NCI-H128 (cell line): Measurements from ENCODE around the gene RAB40C.

ENCODE experiments used
- DNase-seq: peaks from one replicate; lab custom pipeline; 2025; ENCODE audit not compliant: unreplicated experiment; lab: John Stamatoyannopoulos, UW

The RAB40C gene

DNA sequence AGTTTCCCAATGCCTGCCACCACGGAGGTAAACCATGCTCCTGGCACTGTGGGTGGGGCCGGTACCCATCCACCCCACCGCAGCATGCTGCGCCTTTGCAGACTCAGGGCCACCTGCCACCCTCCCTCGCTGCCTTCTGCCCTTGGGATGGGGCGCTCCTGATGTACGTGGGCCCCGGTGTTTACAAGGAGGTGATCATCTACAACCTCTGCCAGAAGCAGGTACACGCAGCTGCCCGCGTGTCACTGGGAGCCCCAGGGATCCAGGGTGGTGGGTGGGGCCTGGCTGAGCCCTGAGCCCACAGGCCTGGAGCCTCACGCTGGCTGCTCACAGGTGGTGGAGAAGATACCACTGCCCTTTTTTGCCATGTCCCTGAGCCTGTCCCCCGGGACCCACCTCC, 76.7 kb downstream of the RAB40C start:
- DNase-seq = no peak

DNA sequence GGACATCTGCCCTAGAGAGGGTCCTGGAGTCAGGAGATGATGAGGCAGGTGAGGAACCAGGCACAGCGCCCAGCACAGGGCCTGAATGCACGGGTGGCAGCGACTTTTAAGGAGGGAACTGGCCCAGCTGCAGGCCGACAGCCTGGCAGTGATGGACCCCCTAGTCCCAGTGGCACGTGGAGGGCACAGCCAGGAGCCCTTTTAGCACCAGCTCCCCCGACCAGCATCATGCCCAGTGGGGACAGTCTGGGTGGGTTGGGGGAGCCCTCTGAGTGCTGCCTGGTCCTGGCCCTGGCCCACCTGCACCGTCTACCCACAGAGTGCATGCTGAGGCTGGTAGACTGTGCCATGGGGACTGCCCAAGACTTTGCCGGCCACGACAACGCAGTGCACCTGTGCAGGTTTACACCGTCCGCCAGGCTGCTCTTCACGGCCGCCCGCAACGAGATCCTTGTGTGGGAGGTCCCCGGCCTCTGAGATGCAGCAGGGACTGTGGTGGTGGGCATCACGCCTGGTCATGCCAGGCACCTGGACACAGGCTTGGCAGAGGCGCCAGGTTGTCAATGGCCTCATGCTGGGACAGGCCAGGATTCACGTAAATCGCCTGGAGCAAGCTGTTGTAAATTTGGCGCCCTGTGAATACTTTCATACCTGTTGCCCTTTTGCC, 77.4 kb downstream of the RAB40C start:
- no peak for DNase-seq

DNA sequence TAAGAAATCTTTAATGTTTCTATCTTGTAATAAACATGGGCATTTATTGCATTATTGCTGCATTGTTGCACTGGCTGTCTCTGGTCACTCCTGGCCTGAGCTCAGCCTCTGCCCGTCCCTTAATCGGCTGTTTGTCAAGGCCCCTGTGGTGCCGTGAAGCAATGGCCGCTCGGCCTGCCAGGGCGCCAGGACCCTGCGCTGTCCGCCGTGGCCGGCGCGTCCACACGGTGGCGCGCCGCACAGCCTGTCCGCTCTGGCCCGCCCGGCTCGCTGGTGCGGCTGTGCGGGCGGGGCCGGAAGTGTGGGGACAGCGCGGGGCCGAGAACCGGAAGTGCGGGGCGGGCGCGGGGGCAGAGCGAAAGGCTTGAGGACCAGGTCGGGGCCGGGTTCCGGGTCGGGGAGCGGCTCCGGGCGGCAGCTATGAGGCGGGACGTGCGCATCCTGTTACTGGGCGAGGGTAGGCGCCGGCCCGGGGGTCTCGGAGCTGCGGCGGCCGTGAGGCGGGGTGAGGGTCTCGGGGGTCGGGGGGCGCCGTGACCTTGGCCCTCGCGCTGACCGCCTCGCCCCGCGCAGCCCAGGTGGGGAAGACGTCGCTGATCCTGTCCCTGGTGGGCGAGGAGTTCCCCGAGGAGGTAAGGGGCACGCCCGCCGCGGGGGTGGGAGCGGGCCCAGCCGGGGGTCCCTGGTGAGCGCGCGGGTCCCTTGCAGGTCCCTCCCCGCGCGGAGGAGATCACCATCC, 78.1 kb downstream of the RAB40C start, which contains the start of gene RHOT2:
RHOT2 (plus strand) TSS at position 353 of the 739 bp plus-strand sequence; CDS start at position 421, 68 bp downstream.
- DNase-seq = peak; percentile 75

DNA sequence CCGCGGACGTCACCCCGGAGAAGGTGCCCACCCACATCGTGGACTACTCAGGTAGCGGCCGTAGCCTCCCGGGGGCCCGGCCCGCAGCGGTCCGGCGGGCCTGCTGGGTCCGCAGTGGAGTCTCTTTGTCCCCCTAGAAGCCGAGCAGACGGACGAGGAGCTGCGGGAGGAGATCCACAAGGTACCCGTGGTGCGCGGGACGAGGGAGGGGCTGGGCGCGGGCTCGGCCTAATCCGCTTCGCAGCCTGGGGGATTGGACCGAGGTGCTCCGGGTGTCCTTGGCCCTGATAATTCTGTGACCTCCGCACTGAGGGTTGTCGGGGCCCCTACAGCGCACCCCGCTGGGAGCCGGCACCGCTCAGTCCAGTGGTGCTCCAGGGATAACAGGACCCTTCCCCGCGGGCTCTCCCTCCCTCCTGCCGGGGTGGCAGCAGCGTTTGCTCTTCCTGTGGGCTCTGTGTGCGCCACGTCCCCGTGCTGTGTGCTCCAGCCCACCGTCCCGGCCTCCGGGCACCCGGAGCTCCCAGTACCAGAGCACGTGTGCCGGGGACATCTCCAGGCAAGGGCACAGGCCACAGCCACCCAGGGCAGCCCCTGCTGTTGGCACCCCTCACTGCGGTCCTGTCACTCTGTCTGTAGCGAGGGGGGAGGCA, 78.8 kb downstream of the RAB40C start:
- no peak for DNase-seq

- DNase-seq = no peak
Observed at GRCh38 chr16:669666-670065, 79.8 kb downstream of the RAB40C start.

GRCh38 chr16:670485-671352, 80.9 kb downstream of the RAB40C start:
- DNase-seq = no peak

GRCh38 chr16:671353-672131, 81.7 kb downstream of the RAB40C start:
- no peak for DNase-seq

DNA sequence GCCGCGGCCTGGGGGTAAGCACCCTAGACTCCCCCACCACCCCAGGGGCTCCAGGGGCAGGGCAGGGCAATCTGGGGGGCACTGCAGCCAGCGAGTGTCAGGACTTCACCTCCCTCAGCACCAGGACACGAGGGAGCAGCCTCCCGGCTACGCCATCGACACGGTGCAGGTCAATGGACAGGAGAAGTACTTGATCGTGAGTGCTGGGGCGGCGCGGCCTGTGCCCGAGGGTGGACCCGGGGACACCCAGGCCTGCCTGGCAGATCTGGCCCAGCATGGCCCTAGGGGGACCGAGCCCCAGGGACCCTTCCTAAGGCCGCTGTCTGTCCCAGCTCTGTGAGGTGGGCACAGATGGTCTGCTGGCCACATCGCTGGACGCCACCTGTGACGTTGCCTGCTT, 82.5 kb downstream of the RAB40C start:
- no peak for DNase-seq

GRCh38 chr16:672851-673250, 83.0 kb downstream of the RAB40C start:
- no peak for DNase-seq

DNA sequence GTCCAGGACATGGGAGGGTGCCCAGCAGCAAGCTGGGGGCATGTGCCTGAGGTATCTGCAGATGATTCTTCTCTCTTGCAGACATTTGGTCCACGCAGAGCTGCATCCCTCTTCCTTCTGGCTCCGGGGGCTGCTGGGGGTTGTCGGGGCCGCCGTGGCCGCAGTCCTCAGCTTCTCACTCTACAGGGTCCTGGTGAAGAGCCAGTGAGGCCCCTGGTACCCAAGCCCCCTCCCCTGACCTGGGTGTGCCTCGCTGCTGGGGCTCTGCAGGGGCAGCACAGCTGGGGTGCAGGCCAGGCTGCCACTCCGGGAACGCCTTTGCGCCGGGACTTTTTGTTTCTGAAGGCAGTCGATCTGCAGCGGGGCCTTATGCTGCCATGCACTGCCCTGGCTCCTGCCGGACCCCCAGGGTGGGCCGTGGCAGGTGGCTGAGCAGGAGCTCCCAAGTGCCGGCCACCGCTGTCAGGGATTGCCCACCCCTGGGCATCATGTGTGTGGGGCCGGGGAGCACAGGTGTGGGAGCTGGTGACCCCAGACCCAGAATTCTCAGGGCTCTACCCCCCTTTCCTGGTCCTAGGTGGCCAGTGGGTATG, 83.6 kb downstream of the RAB40C start:
- DNase-seq = no peak

DNA sequence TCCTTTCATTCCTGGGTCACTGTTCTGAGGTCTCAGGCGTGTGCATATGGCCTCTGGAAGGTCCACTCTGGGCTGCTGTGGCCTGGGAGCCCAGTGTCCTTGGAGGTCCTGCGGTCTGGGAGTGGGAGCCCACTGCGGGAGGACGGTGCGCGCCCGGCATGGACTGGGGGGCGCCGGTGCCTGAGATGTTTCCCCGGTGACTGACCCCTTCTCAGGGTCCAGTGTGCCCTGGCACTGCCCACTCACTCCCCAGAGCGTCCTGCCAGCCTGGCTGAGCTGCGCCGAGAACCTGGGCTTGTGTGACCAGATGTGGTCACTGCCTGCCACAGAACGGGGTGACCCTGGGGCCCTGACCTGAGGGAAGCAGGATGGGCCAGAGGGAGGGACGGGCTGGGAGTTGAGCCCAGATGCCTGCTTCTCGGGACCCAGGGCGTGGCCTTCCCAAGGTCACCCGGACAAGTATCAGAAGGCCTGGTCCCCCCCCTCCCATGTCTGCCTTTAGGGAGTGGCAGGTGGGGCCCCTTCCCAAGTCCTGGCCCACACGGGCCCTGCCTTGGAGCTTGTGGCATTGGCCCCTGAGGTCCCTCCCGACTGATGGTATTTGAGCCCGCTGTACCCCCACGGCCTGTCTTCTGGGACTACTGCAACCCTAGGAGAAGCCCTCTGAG, 84.5 kb downstream of the RAB40C start:
- no peak for DNase-seq

DNA sequence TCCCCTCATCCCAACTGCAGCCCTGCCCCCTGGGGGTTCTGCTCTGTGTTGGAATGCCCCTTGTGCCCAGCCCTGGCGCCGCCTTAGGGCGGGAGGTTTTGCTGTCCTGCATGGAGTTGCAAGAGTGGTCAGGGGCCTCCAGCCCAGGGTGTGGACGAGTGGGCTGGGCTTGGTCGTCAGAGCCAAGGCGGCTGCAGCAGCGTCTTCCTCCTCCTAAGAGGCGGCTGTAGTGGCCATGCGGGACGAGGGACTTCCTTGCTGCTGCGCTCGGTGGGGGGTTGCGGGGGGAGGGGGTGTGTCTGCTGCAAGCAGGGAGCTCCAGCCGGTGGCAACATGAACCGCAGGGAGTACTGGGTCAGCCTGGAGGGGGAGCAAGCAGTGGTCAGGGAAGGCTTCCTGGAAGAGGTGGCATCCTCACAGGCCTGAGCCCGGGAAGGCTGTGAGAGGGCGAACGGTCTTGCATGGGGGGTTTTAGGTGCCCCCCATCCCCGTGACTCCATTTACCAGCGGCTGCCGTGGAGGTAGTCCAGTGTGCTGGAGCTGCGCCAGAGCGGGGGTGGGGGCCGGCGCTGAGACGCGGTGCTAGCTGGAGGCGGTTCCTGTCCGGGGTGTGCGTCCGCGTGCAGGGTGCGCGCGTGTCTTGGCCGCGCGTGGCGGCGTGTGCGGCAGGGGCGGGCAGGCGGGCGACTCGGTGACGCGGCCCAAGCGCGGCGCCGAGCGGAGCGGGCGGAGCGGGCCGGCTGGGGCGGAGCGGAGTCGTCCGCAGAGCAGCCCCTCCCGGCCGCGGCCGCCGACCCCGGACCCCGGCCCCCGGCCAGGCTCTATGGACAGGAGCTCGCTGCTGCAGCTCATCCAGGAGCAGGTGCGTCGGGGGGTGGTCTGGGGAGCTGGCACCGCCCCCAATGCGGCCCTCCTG, 85.4 kb downstream of the RAB40C start, which contains the start of gene RHBDL1:
RHBDL1 (plus strand) TSS at position 704 of the 916 bp plus-strand sequence; CDS start at position 824, 120 bp downstream.
- no peak for DNase-seq

DNA sequence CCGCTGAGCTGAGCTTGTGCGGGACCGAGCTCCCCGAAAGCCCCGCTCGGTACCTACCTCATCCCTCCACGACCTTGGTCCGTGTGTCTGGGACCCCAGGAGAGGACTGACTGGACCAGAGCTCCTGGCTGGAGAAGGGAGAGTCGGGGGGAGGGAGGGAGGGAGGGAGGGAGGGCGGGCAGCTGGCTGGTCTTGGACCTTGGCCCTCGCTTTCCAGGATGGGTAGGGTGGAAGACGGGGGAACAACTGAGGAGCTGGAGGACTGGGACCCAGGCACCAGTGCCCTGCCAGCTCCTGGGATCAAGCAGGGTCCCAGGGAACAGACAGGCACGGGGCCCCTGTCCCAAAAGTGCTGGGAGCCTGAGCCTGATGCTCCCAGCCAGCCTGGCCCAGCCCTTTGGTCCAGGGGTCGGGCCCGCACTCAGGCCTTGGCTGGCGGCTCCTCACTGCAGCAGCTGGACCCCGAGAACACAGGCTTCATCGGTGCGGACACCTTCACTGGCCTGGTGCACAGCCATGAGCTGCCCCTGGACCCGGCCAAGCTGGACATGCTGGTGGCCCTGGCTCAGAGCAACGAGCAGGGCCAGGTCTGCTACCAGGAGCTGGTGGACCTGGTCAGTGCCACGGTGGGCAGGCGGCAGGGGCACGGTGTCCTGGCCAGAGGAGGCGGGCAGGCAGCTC, 86.2 kb downstream of the RAB40C start:
- DNase-seq = no peak

DNA sequence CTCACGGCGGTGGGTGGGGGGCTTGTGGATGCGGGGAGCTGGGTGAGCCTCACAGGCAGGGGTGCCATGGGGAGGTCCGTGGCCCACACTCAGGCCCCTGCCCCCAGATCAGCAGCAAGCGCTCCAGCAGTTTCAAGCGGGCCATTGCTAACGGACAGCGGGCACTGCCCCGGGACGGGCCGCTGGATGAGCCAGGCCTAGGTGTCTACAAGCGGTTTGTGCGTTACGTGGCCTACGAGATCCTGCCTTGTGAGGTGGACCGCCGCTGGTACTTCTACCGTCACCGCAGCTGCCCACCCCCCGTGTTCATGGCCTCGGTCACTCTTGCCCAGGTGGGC, 86.7 kb downstream of the RAB40C start:
- DNase-seq = no peak

- DNase-seq = peak; percentile 42
Observed at GRCh38 chr16:676913-677312, 87.0 kb downstream of the RAB40C start.

- no peak for DNase-seq
Observed at GRCh38 chr16:677316-678190, 87.7 kb downstream of the RAB40C start.
